Superior temporal gyrus (tissue), 1 donor: ENCODE measurements around the gene CRB2.
A peak's percentile ranks its signal among the peaks of the same experiment; 100 is the strongest.
"Not testable (repeated sequence)": the region's sequence is repeated elsewhere in the genome, so short reads cannot be mapped to it uniquely, and the experiment has no call there.

Source experiments
- DNase-seq: peaks from one replicate; pipeline ENCODE4 v3.0.0-alpha.2; 2016; ENCODE audit errors: extremely low spot score

CRB2 gene

GRCh38 chr9:123380852-123381705, 25.1 kb downstream of the CRB2 start:
- DNase-seq = no peak

GRCh38 chr9:123382653-123383511, 26.9 kb downstream of the CRB2 start:
- peak; percentile 26 for DNase-seq

GRCh38 chr9:123383512-123384170, 27.6 kb downstream of the CRB2 start:
- DNase-seq = no peak

GRCh38 chr9:123387686-123388085, 31.7 kb downstream of the CRB2 start:
- DNase-seq = no peak

DNA sequence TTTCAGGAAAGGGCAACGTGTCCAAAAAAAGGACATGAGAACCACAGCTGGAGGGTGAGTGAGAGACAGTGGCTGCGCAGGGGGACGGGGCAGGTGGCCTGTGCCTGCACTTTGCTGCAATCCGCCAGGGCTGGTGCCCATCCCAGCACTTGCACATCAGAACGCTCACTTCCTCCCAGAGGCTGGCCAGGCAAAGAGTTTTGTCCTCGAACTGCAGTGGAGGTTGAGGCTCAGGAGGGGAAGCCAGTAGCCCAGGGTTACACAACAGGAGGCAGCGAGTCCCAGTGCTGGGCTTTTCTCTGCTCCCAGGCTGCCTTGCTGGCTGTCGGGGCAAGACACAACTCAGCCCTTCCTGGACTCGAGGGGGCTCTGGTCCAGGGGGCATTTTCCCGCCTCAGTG, 33.1 kb downstream of the CRB2 start:
- no peak for DNase-seq

GRCh38 chr9:123389698-123390097, 33.7 kb downstream of the CRB2 start:
- DNase-seq = no peak

- no peak for DNase-seq
These were observed 34.5 kb downstream of the CRB2 start for GRCh38 chr9:123390337-123391135.

- no peak for DNase-seq
These were observed 35.2 kb downstream of the CRB2 start for GRCh38 chr9:123391233-123391632.

DNA sequence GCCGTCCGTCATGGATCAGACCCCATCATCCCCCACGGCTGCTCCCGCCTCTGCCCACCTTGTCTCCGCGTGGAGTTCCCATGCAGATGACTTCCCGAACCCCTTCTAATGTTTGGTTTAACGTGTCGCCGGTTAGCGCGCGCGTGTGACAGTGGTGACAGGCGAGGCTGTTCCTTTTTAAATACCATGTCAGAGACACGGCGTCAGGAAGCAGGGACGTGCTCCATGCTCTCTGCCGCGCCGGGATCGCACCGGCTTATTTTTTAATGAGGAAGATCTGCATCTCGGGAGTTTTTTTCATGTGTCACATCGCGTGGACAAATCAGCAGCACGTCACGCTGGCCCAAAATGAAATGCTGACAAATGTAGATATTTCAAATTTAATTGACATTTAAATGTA, 35.9 kb downstream of the CRB2 start:
- no peak for DNase-seq

GRCh38 chr9:123392802-123393201, 36.8 kb downstream of the CRB2 start:
- DNase-seq = no peak

DNA sequence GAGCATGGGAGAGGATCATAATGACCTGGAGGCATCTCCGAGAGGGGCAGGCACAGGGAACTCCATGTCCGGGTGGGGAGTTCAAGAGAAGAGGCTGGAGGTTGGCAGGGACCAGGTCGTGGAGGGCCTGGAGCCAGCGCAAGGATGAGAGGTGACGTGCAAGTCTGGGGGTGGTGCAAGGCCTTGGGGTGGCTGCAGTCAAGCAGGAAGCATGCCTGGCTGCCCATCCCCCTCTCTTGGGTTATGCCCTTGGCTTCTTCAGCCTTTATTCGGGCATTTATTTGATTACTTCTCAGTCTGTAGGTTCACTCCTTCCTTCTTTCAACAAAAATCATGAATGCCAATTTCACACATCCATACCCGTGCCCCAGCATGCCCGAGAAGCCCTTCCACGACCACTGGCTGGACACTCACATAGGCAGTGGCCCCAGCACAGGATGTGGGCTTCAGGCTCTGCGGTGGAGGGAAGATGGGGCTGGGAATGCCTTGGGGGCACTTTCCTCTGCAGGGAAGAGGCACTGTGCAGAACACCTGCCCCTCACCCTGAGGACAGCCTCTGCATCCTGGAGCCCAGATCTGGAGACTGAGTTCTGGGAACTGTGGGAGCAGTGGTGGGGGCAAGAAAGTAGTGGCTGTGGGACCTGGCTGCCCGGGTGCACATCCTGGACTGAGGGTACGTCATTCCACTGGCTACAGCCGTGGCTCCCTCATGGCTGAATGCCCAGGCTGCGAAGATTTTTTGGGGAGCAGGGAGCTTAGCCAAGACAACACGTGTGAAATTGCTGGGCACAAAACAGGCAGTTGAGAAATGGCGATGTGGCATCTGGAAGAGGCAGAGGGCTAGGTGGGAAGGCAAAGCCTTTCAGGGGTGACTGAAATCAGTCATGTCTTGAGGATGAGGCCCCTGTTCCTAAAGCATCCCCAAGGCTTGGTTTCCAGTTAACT, 38.6 kb downstream of the CRB2 start:
- DNase-seq = no peak

- no peak for DNase-seq
These were observed 39.3 kb downstream of the CRB2 start for GRCh38 chr9:123395276-123395688.

GRCh38 chr9:123395689-123396511, 39.9 kb downstream of the CRB2 start:
- DNase-seq = no peak

DNA sequence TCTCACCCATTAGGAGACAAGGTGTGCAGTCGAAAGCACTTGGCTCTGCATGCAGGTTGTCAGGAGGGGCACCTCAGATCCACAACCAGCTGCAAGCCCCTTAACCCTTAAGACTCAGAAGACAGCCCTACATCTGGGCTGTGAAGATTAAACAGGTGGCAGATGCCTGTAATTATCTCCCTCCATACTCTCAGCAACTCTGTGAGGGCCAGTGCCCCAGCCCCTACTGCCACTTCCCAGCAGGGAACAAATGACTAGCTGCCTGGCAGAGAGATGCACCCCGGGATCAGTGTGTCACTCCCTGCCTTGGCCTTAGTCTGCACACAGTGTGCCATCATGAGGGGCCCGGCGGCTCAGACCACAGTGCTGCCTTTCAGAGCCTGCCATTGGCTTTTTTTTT, 42.0 kb downstream of the CRB2 start:
- no peak for DNase-seq

GRCh38 chr9:123398938-123399337, 42.9 kb downstream of the CRB2 start:
- DNase-seq = not testable (repeated sequence)

GRCh38 chr9:123399803-123400378, 43.9 kb downstream of the CRB2 start:
- DNase-seq = no peak

DNA sequence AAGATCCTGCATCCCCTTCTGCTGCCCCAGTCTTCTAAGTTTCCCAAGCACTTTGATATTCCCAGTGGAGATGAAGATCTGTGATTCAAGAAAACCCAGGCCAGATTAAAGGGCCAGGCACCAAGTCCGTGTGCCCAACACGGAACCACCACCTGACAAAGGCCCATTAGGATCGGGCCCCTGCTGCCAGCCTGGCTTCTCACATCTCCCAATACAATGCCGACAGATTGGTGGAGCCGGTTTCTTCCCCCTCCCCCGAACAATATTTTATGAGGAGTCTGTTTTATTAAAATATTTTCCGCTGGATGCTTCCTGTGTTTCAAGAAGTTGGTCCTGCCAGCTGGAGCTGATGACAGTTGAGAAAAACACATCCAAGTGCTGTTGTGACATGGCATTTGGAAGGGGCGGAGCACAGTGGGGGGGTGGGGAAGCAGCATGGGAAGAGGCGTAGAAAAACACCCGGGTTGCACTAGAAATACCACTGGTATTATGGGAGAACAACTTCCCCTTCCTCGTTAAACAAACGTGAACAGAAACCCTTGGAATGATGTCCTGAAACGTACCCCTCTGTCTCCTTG, 45.0 kb downstream of the CRB2 start:
- DNase-seq = no peak

GRCh38 chr9:123401879-123402513, 46.0 kb downstream of the CRB2 start:
- DNase-seq = peak; percentile 82
